HCT116 (cell line): ENCODE measurements around the gene CDK16. TPM values are rescaled to one million over a fixed set of nuclear protein-coding genes. Genes with fewer than 3 reads are reported as not detected.

ENCODE experiments used
- ATAC-seq: fragments of 200-7000 bp; cut with Tn5 transposase; 2 replicates; pipeline ENCODE4 v1.9.1; 2020; ENCODE audit warnings: mild to moderate bottlenecking, moderate library complexity
- BruUV-seq: library from RNA; stranded (reverse); fragments of 400-500 nt; replicated peaks from 2 replicates; lab custom pipeline; 2021; lab: Mats Ljungman, UMichigan
- CTCF ChIA-PET: fragments of 300-600 bp; sonication (Branson Sonifier 250); formaldehyde crosslinking; loops from one replicate; lab custom pipeline; 2021; ENCODE audit warnings: antibody characterized with exemption; lab: Charles Lee
- POLR2A ChIA-PET: fragments of 300-600, 350-600 bp; sonication (Branson Sonifier 250); formaldehyde crosslinking; loops from one replicate; lab custom pipeline; 2021; ENCODE audit warnings: antibody characterized with exemption; lab: Charles Lee
- RAD21 ChIA-PET, 2 experiments: fragments of 300-600 bp; sonication (Branson Sonifier 250); formaldehyde crosslinking; loops; one replicate each; lab custom pipeline; 2023; ENCODE audit warnings: low total read pairs in 2 of 2; ENCODE audit not compliant: uncharacterized antibody in 2 of 2, unreplicated experiment in 2 of 2, low non-redundant PET in 1 of 2; lab: Charles Lee
- DNase-seq: peaks from one replicate; pipeline ENCODE4 v3.0.0-alpha.2; 2010; ENCODE audit warnings: low read depth, low spot score
- H2AFZ ChIP-seq: fragments of 200-600 bp; shearing (Covaris generic), sonication (generic); 2 replicates; pipeline ENCODE4 v1.6.1; 2017; ENCODE audit warnings: low read depth, mixed run types, mixed read lengths, antibody characterized with exemption, low read length; ENCODE audit not compliant: poor library complexity, severe bottlenecking
- H3K27ac ChIP-seq: 2 replicates; pipeline ENCODE4 v1.5.1; 2012; ENCODE audit warnings: low read depth, low read length
- H3K27me3 ChIP-seq: fragments of 200-600 bp; sonication (generic); 2 replicates; pipeline ENCODE4 v1.6.1; 2016; ENCODE audit warnings: mixed run types, low read length, mixed read lengths; ENCODE audit not compliant: insufficient read depth
- H3K36me3 ChIP-seq, 2 experiments: fragments of 200-500 bp in 1 of 2; fragments of 200-600 bp in 1 of 2; sonication (Bioruptor generic) in 1 of 2; sonication (generic) in 1 of 2; 2 replicates each; pipeline versions ENCODE4 v1.5.1 to v1.6.1; 2014 to 2016; ENCODE audit warnings: low read length in 2 of 2, inconsistent platforms in 1 of 2, mixed read lengths in 1 of 2, mixed run types in 1 of 2; ENCODE audit not compliant: insufficient read depth in 2 of 2, control insufficient read depth in 1 of 2
- H3K4me1 ChIP-seq, 2 experiments: fragments of 200-600 bp in 1 of 2; sonication (generic) in 1 of 2; 2 replicates each; pipeline versions ENCODE4 v1.5.1 to v1.6.1; 2012 to 2017; ENCODE audit warnings: low read length in 2 of 2, inconsistent platforms in 1 of 2, mild to moderate bottlenecking in 1 of 2, mixed read lengths in 1 of 2, mixed run types in 1 of 2, moderate library complexity in 1 of 2; ENCODE audit not compliant: insufficient read depth in 2 of 2, control insufficient read depth in 1 of 2
- H3K4me2 ChIP-seq: fragments of 200-600 bp; sonication (generic); 2 replicates; pipeline ENCODE4 v1.6.1; 2017; ENCODE audit warnings: mixed run types, low read length, mixed read lengths
- H3K4me3 ChIP-seq, 2 experiments: fragments of 200-600 bp in 1 of 2; sonication (generic) in 1 of 2; replicated peaks in 1 of 2; 2 replicates each; pipeline ENCODE4 v1.5.1; 2011 to 2016; ENCODE audit warnings: low read length in 2 of 2, control low read depth in 1 of 2, low read depth in 1 of 2, mild to moderate bottlenecking in 1 of 2, mixed read lengths in 1 of 2, mixed run types in 1 of 2
- H3K79me2 ChIP-seq: fragments of 200-600 bp; sonication (generic); 2 replicates; pipeline ENCODE4 v1.6.1; 2017; ENCODE audit warnings: mild to moderate bottlenecking, mixed run types, low read length, moderate library complexity, mixed read lengths; ENCODE audit not compliant: insufficient read depth
- H3K9ac ChIP-seq: fragments of 200-600 bp; sonication (generic); 2 replicates; pipeline ENCODE4 v1.6.1; 2016; ENCODE audit warnings: low read length, mixed read lengths
- H3K9me2 ChIP-seq: fragments of 200-600 bp; sonication (generic), shearing (Covaris generic); 2 replicates; pipeline ENCODE4 v1.6.1; 2017; ENCODE audit warnings: mixed run types, mild to moderate bottlenecking, moderate library complexity; ENCODE audit not compliant: insufficient read depth
- H3K9me3 ChIP-seq, 2 experiments: fragments of 200-500 bp in 1 of 2; fragments of 200-600 bp in 1 of 2; sonication (Bioruptor generic) in 1 of 2; sonication (generic) in 1 of 2; 2 replicates each; pipeline ENCODE4 v1.6.1; 2014 to 2017; ENCODE audit warnings: low read length in 2 of 2, mixed read lengths in 2 of 2, inconsistent platforms in 1 of 2, low read depth in 1 of 2, mild to moderate bottlenecking in 1 of 2, mixed run types in 1 of 2, moderate library complexity in 1 of 2; ENCODE audit not compliant: control insufficient read depth in 1 of 2, insufficient read depth in 1 of 2
- H4K20me1 ChIP-seq: fragments of 200-600 bp; sonication (generic), shearing (Covaris generic); 2 replicates; pipeline ENCODE4 v1.6.1; 2017; ENCODE audit warnings: mixed run types, mild to moderate bottlenecking, moderate library complexity; ENCODE audit not compliant: insufficient read depth
- ATF3 ChIP-seq: IDR thresholded peaks from 2 replicates; pipeline ENCODE4 v1.6.1; 2012
- CBX3 ChIP-seq: IDR thresholded peaks from 2 replicates; pipeline ENCODE4 v1.6.1; 2012; ENCODE audit warnings: low read depth
- CEBPB ChIP-seq: IDR thresholded peaks from 2 replicates; pipeline ENCODE4 v1.6.1; 2012; ENCODE audit warnings: low read depth
- CTCF ChIP-seq, 3 experiments: fragments of 200-600 bp in 1 of 3; sonication (generic) in 1 of 3; IDR thresholded peaks in 2 of 3; conservative IDR thresholded peaks in 1 of 3; 2 replicates each; pipeline ENCODE4 v1.5.1; 2012 to 2017; ENCODE audit warnings: low read depth in 2 of 3, low read length in 2 of 3, antibody characterized with exemption in 1 of 3, borderline replicate concordance in 1 of 3, control low read depth in 1 of 3, mild to moderate bottlenecking in 1 of 3, mixed read lengths in 1 of 3, mixed run types in 1 of 3, moderate library complexity in 1 of 3; ENCODE audit not compliant: insufficient read depth in 1 of 3
- ELF1 ChIP-seq: IDR thresholded peaks from 2 replicates; pipeline ENCODE4 v1.6.1; 2012; ENCODE audit warnings: low read depth, borderline replicate concordance
- EZH2 ChIP-seq: fragments of 200-600 bp; sonication (generic); IDR thresholded peaks from 2 replicates; pipeline ENCODE4 v1.6.1; 2017; ENCODE audit warnings: antibody characterized with exemption, mixed run types
- EZH2phosphoT487 ChIP-seq: fragments of 200-600 bp; IDR thresholded peaks from 2 replicates; pipeline ENCODE4 v1.6.1; 2018; ENCODE audit warnings: antibody characterized with exemption, borderline replicate concordance
- FOSL1 ChIP-seq: IDR thresholded peaks from 2 replicates; pipeline ENCODE4 v1.6.1; 2012; ENCODE audit warnings: low read depth
- JUND ChIP-seq: IDR thresholded peaks from 2 replicates; pipeline ENCODE4 v1.6.1; 2012
- MAX ChIP-seq: IDR thresholded peaks from 2 replicates; pipeline ENCODE4 v1.6.1; 2012
- POLR2A ChIP-seq: IDR thresholded peaks from 2 replicates; pipeline ENCODE4 v1.7.0; 2011; ENCODE audit warnings: borderline replicate concordance; ENCODE audit not compliant: insufficient read depth, insufficient read length; ENCODE audit errors: extremely low read depth
- RAD21 ChIP-seq: IDR thresholded peaks from 2 replicates; pipeline ENCODE4 v1.6.1; 2012; ENCODE audit warnings: low read depth, mild to moderate bottlenecking
- SP1 ChIP-seq: IDR thresholded peaks from 2 replicates; pipeline ENCODE4 v1.6.1; 2012; ENCODE audit warnings: low read depth
- SRF ChIP-seq: IDR thresholded peaks from 2 replicates; pipeline ENCODE4 v1.6.1; 2012; ENCODE audit warnings: low read depth
- YY1 ChIP-seq: IDR thresholded peaks from 2 replicates; pipeline ENCODE4 v1.6.1; 2011; ENCODE audit warnings: low read length, low read depth, moderate library complexity, mild to moderate bottlenecking; ENCODE audit not compliant: insufficient replicate concordance; ENCODE audit errors: extremely low read depth
- ZFX ChIP-seq: fragments of 450-650 bp; IDR thresholded peaks from 2 replicates; pipeline ENCODE4 v1.6.1; 2017
- intact Hi-C: fragments of 100-400 bp; cut with micrococcal nuclease; formaldehyde crosslinking; loops from 2 replicates; pipeline ENCODE4 v1.10.0; 2022
- total RNA-seq: library from RNA; stranded (reverse); gene quantifications from one replicate; pipeline ENCODE4 v1.2.1, GENCODE V29; 2021; ENCODE audit not compliant: unreplicated experiment

The CDK16 gene
- total RNA-seq, 1 experiment from 2014 or later: 131 TPM

- ChIA-PET CTCF (no interaction called here), RAD21 (no interaction called here), POLR2A (no interaction called here)
- H2AFZ ChIP-seq: no peak overlapping the region
- peaks cover 25% of the 10 kb centered on the region for H3K79me2 ChIP-seq
- no peaks in the 10 kb centered on the region for H3K27me3 ChIP-seq
- no peak overlapping the region for H3K4me3 ChIP-seq
- H3K9me2 ChIP-seq: no peaks in the 10 kb centered on the region
- no peak overlapping the region for H3K9ac ChIP-seq
- no peak overlapping the region for H3K4me2 ChIP-seq
- ATAC-seq (no peak), DNase-seq (no peak)
- H4K20me1 ChIP-seq: no peaks in the 10 kb centered on the region
- BruUV-seq: no TSS peak
- no peaks in the 10 kb centered on the region for H3K36me3 ChIP-seq
- no peaks in the 10 kb centered on the region for H3K9me3 ChIP-seq
- H3K27ac ChIP-seq: no peak overlapping the region
- no peak for TF ChIP-seq YY1
- no peak for TF ChIP-seq CBX3
- no peak for TF ChIP-seq ELF1
- no peak for TF ChIP-seq POLR2A
- no peak for TF ChIP-seq FOSL1
- TF ChIP-seq SP1: no peak
- no peak for TF ChIP-seq EZH2phosphoT487
- TF ChIP-seq MAX: no peak
- TF ChIP-seq SRF: no peak
- no peaks in the 10 kb centered on the region for H3K4me1 ChIP-seq
- intact Hi-C loops: no loop called here
Observed at GRCh38 chrX:47169726-47170515, 48.6 kb upstream of the CDK16 start.

- RAD21 ChIA-PET: no interaction called here
- TF ChIP-seq ZFX (no peak), CBX3 (no peak), FOSL1 (no peak), CEBPB (no peak), SP1 (no peak), JUND (no peak), CTCF (IDR thresholded peaks at IDR 0.05 in 2 of 3, conservative IDR thresholded peaks at IDR 0.05 in 1 of 3; ENCODE audit: borderline replicate concordance in 1 of 3, insufficient read depth in 1 of 3, low read depth in 2 of 3, low read length in 2 of 3) (no peak), EZH2 (no peak), YY1 (no peak), ATF3 (no peak), RAD21 (no peak), MAX (no peak)
Observed at GRCh38 chrX:47170861-47171692, 47.4 kb upstream of the CDK16 start.

More at GRCh38 chrX:47170861-47171692, 47.4 kb upstream of the CDK16 start:
- no peaks in the 10 kb centered on the region for H3K27me3 ChIP-seq
- H3K27ac ChIP-seq: no peak overlapping the region
- no peak overlapping the region for H2AFZ ChIP-seq
- no peak for ATAC-seq
- ChIA-PET CTCF (no interaction called here), POLR2A (no interaction called here)
- intact Hi-C loops: no loop called here
- H3K36me3 ChIP-seq: no peaks in the 10 kb centered on the region
- DNase-seq: no peak
- no peak overlapping the region for H3K9ac ChIP-seq
- no peaks in the 10 kb centered on the region for H3K9me2 ChIP-seq
- no peak overlapping the region for H3K4me3 ChIP-seq
- H3K4me2 ChIP-seq: no peak overlapping the region
- no peaks in the 10 kb centered on the region for H3K9me3 ChIP-seq
- no TSS peak for BruUV-seq
- H4K20me1 ChIP-seq: no peaks in the 10 kb centered on the region
- H3K79me2 ChIP-seq: peaks cover 20% of the 10 kb centered on the region
- H3K4me1 ChIP-seq: no peaks in the 10 kb centered on the region
